Measurements from ENCODE around the gene RRP1.

- no peak for TF ChIP-seq POLR2AphosphoS5 (IDR thresholded peaks at IDR 0.05)
- no peak for TF ChIP-seq POLR2A (IDR thresholded peaks at IDR 0.05; ENCODE audit: low read depth)
- no peak for TF ChIP-seq CTCF (IDR thresholded peaks at IDR 0.05)
Observed at GRCh38 chr21:43743947-43744346, 45.4 kb upstream of the RRP1 start.

Measured in esophagus muscularis mucosa (tissue), 3 donors.